Ishikawa (cell line): Measurements from ENCODE around the gene TGFBR3L.

Source experiments
- CEBPB ChIP-seq: IDR thresholded peaks from 2 replicates; pipeline ENCODE4 v1.6.1; 2012
- CREB1 ChIP-seq: IDR thresholded peaks from 2 replicates; pipeline ENCODE4 v1.6.1; 2012; ENCODE audit warnings: low read depth
- EGR1 ChIP-seq: IDR thresholded peaks from 2 replicates; pipeline ENCODE4 v1.6.1; 2012
- EP300 ChIP-seq: IDR thresholded peaks from 2 replicates; pipeline ENCODE4 v1.6.1; 2012; ENCODE audit warnings: borderline replicate concordance
- FOXM1 ChIP-seq: IDR thresholded peaks from 2 replicates; pipeline ENCODE4 v1.6.1; 2012; ENCODE audit warnings: low read depth, borderline replicate concordance
- NFIC ChIP-seq: IDR thresholded peaks from 2 replicates; pipeline ENCODE4 v1.6.1; 2012
- RAD21 ChIP-seq: IDR thresholded peaks from 2 replicates; pipeline ENCODE4 v1.6.1; 2012; ENCODE audit warnings: low read depth
- TAF1 ChIP-seq: IDR thresholded peaks from 2 replicates; pipeline ENCODE4 v1.6.1; 2012; ENCODE audit warnings: low read depth, mild to moderate bottlenecking
- TCF12 ChIP-seq: IDR thresholded peaks from 2 replicates; pipeline ENCODE4 v1.6.1; 2012; ENCODE audit warnings: low read depth
- TEAD4 ChIP-seq: IDR thresholded peaks from 2 replicates; pipeline ENCODE4 v1.6.1; 2012
- YY1 ChIP-seq: IDR thresholded peaks from 2 replicates; pipeline ENCODE4 v1.6.1; 2012; ENCODE audit warnings: low read depth
- ZBTB7A ChIP-seq: IDR thresholded peaks from 2 replicates; pipeline ENCODE4 v1.6.1; 2012; ENCODE audit warnings: low read depth
- TF ChIP-seq, protein P1 (sequence below): IDR thresholded peaks from 2 replicates; pipeline ENCODE4 v1.6.1; 2012
- TF ChIP-seq, protein P2 (sequence below): IDR thresholded peaks from 2 replicates; pipeline ENCODE4 v1.6.1; 2012; ENCODE audit warnings: low read depth, mild to moderate bottlenecking
- TF ChIP-seq, protein P3 (sequence below): IDR thresholded peaks from 2 replicates; pipeline ENCODE4 v1.6.1; 2012

The TGFBR3L gene

DNA sequence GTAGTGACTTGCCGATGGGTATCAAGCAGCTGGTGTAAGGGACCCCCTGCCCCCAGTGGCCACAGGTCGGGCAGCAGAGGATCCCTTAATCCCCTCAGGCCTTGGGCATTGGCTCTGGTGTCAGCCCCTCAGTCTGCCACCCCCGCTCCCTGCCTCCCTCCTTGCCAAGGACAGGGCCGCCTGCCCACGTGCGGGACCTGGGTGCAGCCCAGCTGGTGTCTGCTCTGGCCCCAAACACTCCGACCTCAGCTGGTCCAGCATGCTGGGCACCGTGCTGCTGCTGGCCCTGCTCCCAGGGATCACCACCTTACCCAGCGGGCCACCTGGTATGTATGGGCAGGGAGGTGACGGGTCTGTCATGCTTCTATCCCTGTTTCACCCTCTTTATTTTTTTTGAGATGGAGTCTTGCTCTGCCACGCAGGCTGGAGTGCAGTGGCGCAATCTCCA is at the start of gene TGFBR3L:
Gene TGFBR3L (plus strand): TSS at position 233 of the 448 bp plus-strand sequence.
- TF ChIP-seq NFIC (no peak), EGR1 (no peak), ZBTB7A (no peak), CEBPB (no peak), TCF12 (no peak), TAF1 (no peak), EP300 (no peak), FOXM1 (no peak)
- TF ChIP-seq, protein P1, sequence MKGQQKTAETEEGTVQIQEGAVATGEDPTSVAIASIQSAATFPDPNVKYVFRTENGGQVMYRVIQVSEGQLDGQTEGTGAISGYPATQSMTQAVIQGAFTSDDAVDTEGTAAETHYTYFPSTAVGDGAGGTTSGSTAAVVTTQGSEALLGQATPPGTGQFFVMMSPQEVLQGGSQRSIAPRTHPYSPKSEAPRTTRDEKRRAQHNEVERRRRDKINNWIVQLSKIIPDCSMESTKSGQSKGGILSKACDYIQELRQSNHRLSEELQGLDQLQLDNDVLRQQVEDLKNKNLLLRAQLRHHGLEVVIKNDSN, result no peak
- TF ChIP-seq, protein P2, sequence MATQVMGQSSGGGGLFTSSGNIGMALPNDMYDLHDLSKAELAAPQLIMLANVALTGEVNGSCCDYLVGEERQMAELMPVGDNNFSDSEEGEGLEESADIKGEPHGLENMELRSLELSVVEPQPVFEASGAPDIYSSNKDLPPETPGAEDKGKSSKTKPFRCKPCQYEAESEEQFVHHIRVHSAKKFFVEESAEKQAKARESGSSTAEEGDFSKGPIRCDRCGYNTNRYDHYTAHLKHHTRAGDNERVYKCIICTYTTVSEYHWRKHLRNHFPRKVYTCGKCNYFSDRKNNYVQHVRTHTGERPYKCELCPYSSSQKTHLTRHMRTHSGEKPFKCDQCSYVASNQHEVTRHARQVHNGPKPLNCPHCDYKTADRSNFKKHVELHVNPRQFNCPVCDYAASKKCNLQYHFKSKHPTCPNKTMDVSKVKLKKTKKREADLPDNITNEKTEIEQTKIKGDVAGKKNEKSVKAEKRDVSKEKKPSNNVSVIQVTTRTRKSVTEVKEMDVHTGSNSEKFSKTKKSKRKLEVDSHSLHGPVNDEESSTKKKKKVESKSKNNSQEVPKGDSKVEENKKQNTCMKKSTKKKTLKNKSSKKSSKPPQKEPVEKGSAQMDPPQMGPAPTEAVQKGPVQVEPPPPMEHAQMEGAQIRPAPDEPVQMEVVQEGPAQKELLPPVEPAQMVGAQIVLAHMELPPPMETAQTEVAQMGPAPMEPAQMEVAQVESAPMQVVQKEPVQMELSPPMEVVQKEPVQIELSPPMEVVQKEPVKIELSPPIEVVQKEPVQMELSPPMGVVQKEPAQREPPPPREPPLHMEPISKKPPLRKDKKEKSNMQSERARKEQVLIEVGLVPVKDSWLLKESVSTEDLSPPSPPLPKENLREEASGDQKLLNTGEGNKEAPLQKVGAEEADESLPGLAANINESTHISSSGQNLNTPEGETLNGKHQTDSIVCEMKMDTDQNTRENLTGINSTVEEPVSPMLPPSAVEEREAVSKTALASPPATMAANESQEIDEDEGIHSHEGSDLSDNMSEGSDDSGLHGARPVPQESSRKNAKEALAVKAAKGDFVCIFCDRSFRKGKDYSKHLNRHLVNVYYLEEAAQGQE, result no peak

DNA sequence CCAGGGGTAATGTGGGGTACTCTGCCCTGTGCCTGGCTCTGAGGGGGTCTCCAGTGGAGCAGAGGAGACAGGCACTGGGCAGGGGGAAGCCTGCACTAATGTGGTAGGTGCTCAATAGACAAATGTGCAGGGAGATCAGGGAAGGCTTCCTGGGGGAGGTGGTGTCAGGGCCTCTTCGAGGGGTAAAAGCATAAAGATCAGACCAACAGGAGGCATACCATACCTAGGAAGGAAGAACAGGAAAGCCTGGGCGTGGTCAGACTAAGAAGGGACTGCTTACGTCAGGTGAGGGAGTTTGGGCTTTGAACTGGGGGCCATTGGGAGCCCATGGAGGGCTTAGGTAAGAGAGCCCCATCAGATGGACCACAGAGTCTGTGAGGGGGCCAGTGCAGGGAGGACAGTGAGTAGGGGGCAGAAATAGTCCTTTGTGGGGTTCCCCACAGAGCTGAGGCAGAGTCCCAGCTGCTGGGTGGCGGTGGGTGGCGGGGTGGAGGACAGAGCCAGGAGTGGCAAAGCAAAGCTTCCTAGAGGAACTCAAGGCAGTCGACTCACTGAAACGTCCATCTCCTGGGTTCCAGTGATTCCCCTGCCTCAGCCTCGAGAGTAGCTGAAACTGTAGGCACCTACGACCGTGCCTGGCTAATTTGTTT is 49.2 kb upstream of the TGFBR3L start:
- TF ChIP-seq, protein P3, sequence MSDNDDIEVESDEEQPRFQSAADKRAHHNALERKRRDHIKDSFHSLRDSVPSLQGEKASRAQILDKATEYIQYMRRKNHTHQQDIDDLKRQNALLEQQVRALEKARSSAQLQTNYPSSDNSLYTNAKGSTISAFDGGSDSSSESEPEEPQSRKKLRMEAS, result no peak
- no peak for TF ChIP-seq TEAD4
- no peak for TF ChIP-seq CEBPB
- no peak for TF ChIP-seq EP300
- no peak for TF ChIP-seq RAD21
- no peak for TF ChIP-seq NFIC
- TF ChIP-seq TCF12, result no peak

- TF ChIP-seq CREB1, result no peak
Measured at GRCh38 chr19:7866399-7867091, 48.1 kb upstream of the TGFBR3L start.

DNA sequence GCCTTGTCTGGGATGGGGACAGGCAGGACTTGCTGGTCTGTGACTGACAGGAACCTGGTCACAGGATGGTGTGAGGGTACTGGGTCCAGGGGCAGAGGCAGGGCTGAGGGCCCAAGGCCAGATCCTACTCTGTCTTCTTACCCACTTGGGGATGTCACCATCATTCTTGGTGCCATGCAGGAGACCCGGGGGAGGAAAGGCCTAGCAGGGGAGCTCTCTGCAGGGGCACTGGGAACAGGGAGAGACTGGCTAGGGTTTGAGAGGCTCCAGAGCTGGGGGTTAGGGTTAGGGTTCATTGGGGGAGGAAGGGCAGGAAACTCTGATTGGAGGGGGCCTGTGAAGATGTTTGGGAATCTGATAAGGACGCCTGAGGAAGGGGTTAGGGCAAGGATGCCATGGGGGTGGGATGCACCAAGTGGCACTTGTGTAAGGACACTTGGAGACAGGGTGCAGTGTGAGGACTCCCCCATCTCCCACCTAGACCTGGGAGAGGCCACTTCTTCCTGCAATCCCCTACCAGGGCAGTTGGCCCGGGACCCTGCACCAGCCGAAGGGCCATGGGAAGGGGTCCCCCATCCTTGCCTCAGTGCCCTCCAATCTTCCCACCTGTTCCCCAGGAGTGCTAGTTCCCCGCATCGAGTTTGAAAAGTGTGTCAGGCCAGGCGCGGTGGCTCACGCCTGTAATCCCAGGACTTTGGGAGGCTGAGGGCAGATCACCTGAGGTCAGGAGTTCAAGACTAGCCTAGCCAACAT is 47.4 kb upstream of the TGFBR3L start:
- TF ChIP-seq, protein P3, result no peak
- TF ChIP-seq CEBPB, result no peak
- no peak for TF ChIP-seq TCF12
- TF ChIP-seq YY1, result no peak
- TF ChIP-seq EGR1, result no peak
- TF ChIP-seq TEAD4, result no peak
- TF ChIP-seq EP300, result no peak
- TF ChIP-seq RAD21, result no peak
- TF ChIP-seq ZBTB7A, result no peak
- no peak for TF ChIP-seq CREB1
- TF ChIP-seq, protein P2, result no peak
- TF ChIP-seq, protein P1, result no peak
- no peak for TF ChIP-seq TAF1
- no peak for TF ChIP-seq FOXM1
- TF ChIP-seq NFIC, result no peak

DNA sequence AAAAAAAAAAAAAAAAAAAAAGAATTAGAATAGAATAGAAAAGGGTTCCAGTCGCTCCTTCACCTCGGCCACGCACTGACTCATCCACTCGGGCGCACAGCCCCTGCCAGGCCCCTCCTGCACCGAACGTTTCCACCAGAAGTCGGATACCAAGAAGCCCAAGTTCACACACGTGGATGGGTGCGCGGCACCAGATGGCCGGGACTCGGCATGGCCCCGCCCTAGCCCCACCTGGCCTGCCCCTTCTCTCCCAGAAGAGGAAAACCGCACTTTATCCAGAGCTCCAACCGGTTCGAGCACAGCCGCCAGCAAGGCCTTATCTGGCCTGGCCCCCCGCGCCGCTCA is 46.3 kb upstream of the TGFBR3L start:
- TF ChIP-seq, protein P3, result peak; percentile 89
- no peak for TF ChIP-seq FOXM1
